ENCODE measurements around the gene PM20D1.

- TF ChIP-seq CTCF (IDR thresholded peaks at IDR 0.05): no peak
- TF ChIP-seq POLR2A (IDR thresholded peaks at IDR 0.05): no peak
- TF ChIP-seq EP300 (IDR thresholded peaks at IDR 0.05; ENCODE audit: low read depth): no peak
- no peak for TF ChIP-seq POLR2AphosphoS5 (IDR thresholded peaks at IDR 0.05)
Observed at GRCh38 chr1:205861540-205861939, 11.6 kb upstream of the PM20D1 start.
